Measurements from ENCODE around the gene GNAI2. TPM values are rescaled to one million over a fixed set of nuclear protein-coding genes. Genes with fewer than 3 reads are reported as not detected.
A peak's percentile ranks its signal among the peaks of the same experiment; 100 is the strongest.

Gene GNAI2
- polyA plus RNA-seq, 3 donors, result 914 to 1,492 (median 1,165) TPM

DNA sequence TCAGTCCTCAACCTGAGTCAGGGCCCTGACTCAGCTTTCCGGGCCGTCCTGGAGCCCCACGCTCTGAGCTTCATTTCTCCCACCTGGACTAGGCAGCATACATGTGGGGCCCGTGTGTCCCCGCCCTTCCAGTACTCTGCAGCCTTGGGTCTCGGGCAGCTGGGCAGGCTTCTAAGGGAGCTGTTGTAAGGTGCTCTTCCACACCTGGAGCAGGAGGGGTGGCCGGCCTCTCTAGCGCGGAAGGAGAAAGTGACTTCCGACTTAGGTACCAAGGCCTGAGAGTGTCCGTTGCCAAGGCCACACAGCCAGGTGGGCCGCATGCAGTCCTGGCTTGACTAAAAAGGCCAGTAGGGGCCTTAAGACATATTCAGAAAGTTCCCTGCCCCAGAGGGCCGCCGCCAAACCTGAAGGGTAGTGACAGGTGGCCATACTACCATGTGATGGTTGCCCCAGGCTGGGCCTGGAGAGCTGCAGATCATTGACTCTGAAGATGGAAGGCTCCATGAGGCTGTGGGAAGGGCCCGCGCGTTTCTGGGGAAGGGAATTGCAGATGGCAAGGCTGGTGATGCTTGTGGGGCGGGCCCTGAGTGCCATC, 23.5 kb downstream of the GNAI2 start:
- Histone ChIP-seq H3K4me3 (replicated peaks in 1 of 3; ENCODE audit: low read depth in 2 of 3, low read length in 3 of 3) (peak overlapping the region in 1 of 3 experiments; percentile 64), H3K9ac (ENCODE audit: insufficient read depth, low read length, poor library complexity, severe bottlenecking) (no peak overlapping the region), H3K4me1 (ENCODE audit: control insufficient read depth in 1 of 2, insufficient read depth in 2 of 2, low read length in 2 of 2) (peaks cover 25 to 44% of the 10 kb centered on the region in 2 donors), H3K36me3 (replicated peaks in 1 of 2; ENCODE audit: control insufficient read depth in 1 of 2, insufficient read depth in 2 of 2, low read length in 2 of 2) (peaks cover 43 to 51% of the 10 kb centered on the region in 2 donors), H3K27me3 (ENCODE audit: control insufficient read depth in 2 of 2, insufficient read depth in 2 of 2, low read length in 2 of 2) (no peaks in the 10 kb centered on the region), H4K20me1 (ENCODE audit: insufficient read depth, low read length) (peaks cover 80% of the 10 kb centered on the region), H3K9me3 (replicated peaks in 1 of 2; ENCODE audit: control insufficient read depth in 1 of 2, insufficient read depth in 1 of 2, low read length in 2 of 2) (peaks cover 0 to 10% of the 10 kb centered on the region in 2 donors), H2AFZ (ENCODE audit: insufficient read depth, low read depth, low read length, poor library complexity, severe bottlenecking) (no peak overlapping the region), H3K79me2 (ENCODE audit: insufficient read depth, low read length) (peaks cover 29% of the 10 kb centered on the region), H3K27ac (ENCODE audit: low read depth in 1 of 2, low read length in 2 of 2) (peak overlapping the region; percentile 26 to 31), H3K4me2 (replicated peaks; ENCODE audit: extremely low read depth, low read length, poor library complexity, severe bottlenecking) (peak overlapping the region; percentile 77)
- Mint-ChIP-seq H3K27ac (peak overlapping the region; percentile 52 to 88 (median 74)), H3K36me3 (peaks cover 43 to 52% of the 10 kb centered on the region in 2 donors), H3K27me3 (ENCODE audit: low read depth in 3 of 3) (peaks cover 3 to 6% (median 6%) of the 10 kb centered on the region in 3 donors), H3K9me3 (peaks cover 0 to 10% (median 4%) of the 10 kb centered on the region in 7 donors), H3K4me3 (peak overlapping the region; percentile 61 to 67), H3K4me1 (peaks cover 20% of the 10 kb centered on the region)
- DNase-seq, result no peak
- intact Hi-C loops (cut with micrococcal nuclease), result no loop called here
- TF ChIP-seq, protein P1, sequence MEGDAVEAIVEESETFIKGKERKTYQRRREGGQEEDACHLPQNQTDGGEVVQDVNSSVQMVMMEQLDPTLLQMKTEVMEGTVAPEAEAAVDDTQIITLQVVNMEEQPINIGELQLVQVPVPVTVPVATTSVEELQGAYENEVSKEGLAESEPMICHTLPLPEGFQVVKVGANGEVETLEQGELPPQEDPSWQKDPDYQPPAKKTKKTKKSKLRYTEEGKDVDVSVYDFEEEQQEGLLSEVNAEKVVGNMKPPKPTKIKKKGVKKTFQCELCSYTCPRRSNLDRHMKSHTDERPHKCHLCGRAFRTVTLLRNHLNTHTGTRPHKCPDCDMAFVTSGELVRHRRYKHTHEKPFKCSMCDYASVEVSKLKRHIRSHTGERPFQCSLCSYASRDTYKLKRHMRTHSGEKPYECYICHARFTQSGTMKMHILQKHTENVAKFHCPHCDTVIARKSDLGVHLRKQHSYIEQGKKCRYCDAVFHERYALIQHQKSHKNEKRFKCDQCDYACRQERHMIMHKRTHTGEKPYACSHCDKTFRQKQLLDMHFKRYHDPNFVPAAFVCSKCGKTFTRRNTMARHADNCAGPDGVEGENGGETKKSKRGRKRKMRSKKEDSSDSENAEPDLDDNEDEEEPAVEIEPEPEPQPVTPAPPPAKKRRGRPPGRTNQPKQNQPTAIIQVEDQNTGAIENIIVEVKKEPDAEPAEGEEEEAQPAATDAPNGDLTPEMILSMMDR (IDR thresholded peaks at IDR 0.05), result no peak
- 58% methylated on average over 15 of the region's 18 CpGs for WGBS (ENCODE audit: insufficient coverage)

DNA sequence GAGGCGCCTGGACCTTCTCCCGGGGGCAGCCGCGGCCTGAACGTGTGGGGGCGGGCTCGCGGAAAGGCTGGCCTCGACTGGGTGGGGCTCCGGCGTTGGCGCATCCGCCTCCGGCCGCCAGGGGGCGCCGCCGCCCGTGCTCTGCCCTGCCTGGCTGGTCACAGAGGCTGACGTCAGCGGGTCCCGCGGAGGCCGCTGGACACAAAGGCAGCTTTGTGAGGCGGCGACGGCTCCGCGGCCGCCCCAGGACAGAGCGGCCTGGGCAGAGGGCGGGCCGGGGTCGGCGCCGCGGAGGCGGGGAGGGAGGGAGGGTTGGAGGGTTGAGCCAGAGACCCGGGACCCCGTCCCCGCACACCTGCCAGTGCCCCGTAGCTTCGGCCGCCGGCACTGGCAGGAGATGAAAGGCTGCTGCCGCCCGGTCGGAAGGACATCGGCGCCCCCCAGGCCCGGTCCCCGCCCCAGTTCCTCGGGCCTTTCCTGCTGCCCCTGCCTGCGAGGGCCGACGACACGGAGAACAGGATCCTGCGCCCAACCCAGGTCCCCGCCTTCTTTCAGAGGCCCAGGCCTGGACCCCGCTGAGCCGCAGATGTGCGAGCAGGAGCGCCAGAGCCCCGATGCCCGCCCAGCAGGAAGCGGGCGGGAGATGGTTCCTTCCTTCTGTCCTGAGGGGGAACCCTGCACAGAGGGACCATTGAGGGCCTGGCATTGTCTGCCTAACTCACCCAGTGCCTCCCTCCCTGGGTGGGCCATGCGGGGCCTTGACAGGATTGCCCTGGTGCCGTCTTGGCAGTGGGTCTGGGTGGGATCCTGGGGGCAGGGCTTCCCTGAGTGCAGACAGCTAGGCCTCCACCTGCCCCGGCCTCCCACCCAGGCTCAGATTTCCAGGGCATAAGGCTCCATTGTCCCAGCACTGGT, 24.3 kb downstream of the GNAI2 start:
- H3K9ac ChIP-seq (ENCODE audit: insufficient read depth, low read length, poor library complexity, severe bottlenecking), result peak overlapping the region; percentile 64
- Mint-ChIP-seq H3K4me3 (peak overlapping the region; percentile 67 to 69), H3K4me1 (peaks cover 14% of the 10 kb centered on the region), H3K27ac (peak overlapping the region; percentile 45 to 88 (median 80)), H3K9me3 (peaks cover 0 to 10% (median 4%) of the 10 kb centered on the region in 7 donors), H3K36me3 (peaks cover 37 to 45% of the 10 kb centered on the region in 2 donors), H3K27me3 (ENCODE audit: low read depth in 3 of 3) (peaks cover 3 to 7% (median 6%) of the 10 kb centered on the region in 3 donors)
- peak overlapping the region; percentile 33 to 41 for H3K27ac ChIP-seq (ENCODE audit: low read depth in 1 of 2, low read length in 2 of 2)
- H3K36me3 ChIP-seq (replicated peaks in 1 of 2; ENCODE audit: control insufficient read depth in 1 of 2, insufficient read depth in 2 of 2, low read length in 2 of 2), result peaks cover 40 to 43% of the 10 kb centered on the region in 2 donors
- peaks cover 0 to 10% of the 10 kb centered on the region in 2 donors for H3K9me3 ChIP-seq (replicated peaks in 1 of 2; ENCODE audit: control insufficient read depth in 1 of 2, insufficient read depth in 1 of 2, low read length in 2 of 2)
- peak overlapping the region; percentile 77 for H3K4me2 ChIP-seq (replicated peaks; ENCODE audit: extremely low read depth, low read length, poor library complexity, severe bottlenecking)
- intact Hi-C loops (cut with micrococcal nuclease), result no loop called here
- peak; percentile 87 to 91 (median 88) for DNase-seq
- H3K79me2 ChIP-seq (ENCODE audit: insufficient read depth, low read length), result peaks cover 21% of the 10 kb centered on the region
- peak overlapping the region in 2 of 3 experiments; percentile 27 to 64 for H3K4me3 ChIP-seq (replicated peaks in 1 of 3; ENCODE audit: low read depth in 2 of 3, low read length in 3 of 3)
- no peaks in the 10 kb centered on the region for H3K27me3 ChIP-seq (ENCODE audit: control insufficient read depth in 2 of 2, insufficient read depth in 2 of 2, low read length in 2 of 2)
- H2AFZ ChIP-seq (ENCODE audit: insufficient read depth, low read depth, low read length, poor library complexity, severe bottlenecking), result peak overlapping the region; percentile 62
- TF ChIP-seq, protein P1 (IDR thresholded peaks at IDR 0.05), result peak; percentile 97
- peaks cover 73% of the 10 kb centered on the region for H4K20me1 ChIP-seq (ENCODE audit: insufficient read depth, low read length)
- whole genome bisulfite sequencing (ENCODE audit: insufficient coverage), result under 1% methylated on average over 63 of the region's 70 CpGs
- H3K4me1 ChIP-seq (ENCODE audit: control insufficient read depth in 1 of 2, insufficient read depth in 2 of 2, low read length in 2 of 2), result peaks cover 17 to 36% of the 10 kb centered on the region in 2 donors
